GM10847 (cell line): ENCODE results near the gene LIN28B.

ENCODE experiments used
- POLR2A ChIP-seq: IDR thresholded peaks from 2 replicates; pipeline ENCODE4 v1.6.1; 2011; ENCODE audit not compliant: insufficient read length; ENCODE audit errors: extremely low read depth

The LIN28B gene

DNA sequence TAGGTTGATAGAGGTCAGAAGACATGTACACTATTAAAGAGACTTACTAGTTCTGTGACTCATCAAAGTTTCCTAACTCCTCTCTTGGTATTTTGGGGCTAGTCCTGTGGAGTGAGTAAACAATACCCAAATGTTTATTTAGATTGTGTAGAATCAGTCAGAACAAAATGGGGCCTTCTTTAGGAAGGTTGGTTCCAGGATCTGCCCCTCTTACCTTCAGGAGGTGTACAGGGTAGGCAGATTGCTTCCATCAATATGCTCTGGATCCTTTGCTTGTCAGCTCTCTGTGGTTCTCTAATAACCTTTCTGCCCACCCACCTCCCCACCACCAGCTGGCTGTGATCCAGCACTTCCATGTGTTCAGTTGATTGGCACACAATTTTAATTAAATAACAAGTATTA, 115.9 kb downstream of the LIN28B start:
- no peak for TF ChIP-seq POLR2A

DNA sequence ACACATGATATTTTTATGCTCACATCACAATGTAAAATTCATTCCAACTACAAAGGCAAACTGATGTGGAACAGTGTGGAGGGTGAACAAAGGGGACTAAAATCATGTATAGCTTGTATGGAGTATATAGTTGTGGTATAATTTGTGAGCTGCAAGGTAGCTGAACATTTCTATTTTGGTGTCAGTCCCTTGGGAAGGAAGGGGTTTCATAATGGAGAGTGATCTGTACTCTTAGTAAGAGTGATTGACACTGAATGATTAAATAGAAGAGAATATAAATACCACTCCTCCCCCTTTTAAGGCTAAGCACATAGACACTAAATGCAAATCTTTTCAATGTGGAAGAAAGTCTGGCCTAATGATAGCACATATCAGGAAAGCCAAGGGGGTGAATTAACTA, 118.3 kb downstream of the LIN28B start:
- TF ChIP-seq POLR2A = no peak

DNA sequence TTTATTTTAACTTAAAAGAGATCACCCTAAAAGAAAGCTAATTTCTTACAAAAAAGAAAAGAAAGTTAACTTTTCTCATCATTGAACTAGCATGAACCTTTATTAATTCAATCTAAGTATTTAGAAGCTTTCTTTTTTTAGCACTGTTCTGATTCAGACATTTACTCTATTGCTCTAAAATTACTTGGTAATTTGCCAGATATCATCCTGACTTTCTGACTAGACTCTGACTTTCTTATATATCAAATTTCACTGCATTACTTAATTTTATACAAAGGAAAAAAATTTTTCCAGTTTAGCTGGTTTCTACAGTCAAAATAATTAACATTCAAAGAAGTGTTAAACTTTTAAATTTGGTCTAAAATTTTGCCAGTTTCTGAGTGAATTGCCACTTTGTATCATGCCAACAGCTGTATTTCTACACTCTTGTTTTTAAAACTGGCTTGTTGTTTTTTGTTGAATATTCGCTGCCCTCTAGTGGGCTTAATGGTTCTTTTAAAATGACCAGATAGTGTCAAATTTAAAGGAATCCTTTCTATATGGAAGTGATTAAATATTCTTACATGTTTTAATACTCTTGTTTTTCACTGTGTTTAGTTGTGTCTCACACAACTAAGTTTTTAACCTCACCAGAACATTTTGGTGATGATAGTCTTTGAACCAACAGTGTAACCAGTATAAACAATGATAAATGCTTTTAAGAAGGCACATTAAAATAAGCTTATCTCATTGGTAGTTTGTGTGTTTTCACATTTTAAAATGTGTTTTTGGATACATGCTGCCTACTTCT, 120.9 kb downstream of the LIN28B start:
- TF ChIP-seq POLR2A = no peak

DNA sequence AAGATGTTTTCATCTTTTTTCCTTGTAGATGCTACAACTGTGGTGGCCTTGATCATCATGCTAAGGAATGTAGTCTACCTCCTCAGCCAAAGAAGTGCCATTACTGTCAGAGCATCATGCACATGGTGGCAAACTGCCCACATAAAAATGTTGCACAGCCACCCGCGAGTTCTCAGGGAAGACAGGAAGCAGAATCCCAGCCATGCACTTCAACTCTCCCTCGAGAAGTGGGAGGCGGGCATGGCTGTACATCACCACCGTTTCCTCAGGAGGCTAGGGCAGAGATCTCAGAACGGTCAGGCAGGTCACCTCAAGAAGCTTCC, 121.4 kb downstream of the LIN28B start:
- no peak for TF ChIP-seq POLR2A

DNA sequence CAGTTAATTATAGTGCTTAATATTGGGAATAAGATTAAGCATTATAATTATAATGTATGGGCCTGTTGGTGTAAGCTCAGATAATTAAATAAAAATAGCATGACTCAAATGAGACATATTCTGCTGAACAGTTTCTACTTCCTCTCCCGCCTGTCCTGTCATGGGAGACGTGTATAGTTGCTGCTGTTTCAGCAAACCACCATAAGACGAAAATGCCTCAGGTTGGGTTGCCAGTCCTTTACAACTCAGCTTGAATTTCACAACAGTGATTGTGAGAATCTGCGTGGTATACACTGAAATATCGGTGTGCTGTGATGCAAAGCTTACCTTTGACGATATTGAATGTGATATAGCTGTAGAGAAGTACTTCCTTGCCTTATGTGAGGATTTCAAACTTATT, 123.4 kb downstream of the LIN28B start:
- TF ChIP-seq POLR2A = no peak

DNA sequence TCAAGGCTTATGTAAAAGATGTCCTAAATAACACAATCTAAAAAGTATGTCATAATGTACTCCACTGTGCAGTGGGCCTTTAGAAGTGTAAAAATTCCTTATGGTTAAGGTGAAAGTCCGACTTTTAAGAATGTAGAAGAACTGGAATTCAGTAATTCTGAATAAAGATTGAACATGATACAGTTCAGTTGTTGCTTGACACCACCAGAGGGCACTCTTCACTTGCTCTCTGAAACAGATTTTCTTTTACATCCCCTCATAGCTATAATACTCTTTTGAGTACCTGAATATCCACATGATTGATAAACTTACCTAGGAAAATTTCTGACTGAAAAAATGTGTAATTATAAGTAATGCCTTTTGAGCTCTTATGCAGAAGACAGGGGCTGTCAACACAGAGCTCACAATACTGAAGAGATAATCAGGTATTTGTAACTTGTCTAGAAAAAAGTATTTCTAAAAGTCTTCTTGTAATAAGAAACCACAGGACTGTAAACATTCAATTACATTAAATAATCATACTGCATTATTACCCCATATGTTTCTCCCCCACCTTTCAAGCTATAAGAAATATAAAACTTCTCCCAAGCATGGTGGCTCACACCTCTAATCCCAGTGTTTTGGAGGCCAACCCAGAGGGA, 130.8 kb downstream of the LIN28B start:
- no peak for TF ChIP-seq POLR2A

DNA sequence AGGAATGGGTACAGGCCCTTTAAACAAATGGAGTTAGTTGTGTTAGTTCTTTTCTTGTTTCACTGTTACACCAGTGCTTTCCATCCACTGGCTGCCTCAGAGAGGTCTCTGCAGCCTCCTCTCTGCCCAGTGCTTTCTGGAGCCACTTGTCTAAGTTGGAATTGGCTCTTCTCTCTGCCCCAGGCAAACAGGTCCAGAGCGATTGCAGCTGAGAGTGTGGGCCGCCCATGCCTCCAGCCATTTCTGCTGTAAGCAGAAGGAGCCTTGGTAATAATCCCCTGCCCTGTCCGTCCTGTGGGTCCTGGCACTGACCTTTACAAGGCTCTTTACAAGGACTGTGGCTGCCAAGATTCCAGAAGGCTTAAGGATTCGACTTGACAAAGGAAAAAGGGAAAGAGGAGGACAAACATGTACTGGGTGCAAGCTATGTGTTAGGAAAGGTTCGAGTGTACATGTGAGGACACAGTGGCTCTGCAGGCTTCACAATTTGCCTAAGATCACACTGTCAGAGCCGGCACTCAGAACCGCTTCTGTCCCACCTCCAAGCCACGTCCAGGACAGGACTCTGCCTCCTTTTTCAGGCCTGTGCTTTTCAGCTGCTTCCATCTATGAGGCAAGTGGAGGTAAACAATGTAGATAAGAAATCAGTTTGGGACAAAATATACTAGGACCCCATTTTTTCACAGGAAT, 134.4 kb downstream of the LIN28B start:
- TF ChIP-seq POLR2A = no peak

DNA sequence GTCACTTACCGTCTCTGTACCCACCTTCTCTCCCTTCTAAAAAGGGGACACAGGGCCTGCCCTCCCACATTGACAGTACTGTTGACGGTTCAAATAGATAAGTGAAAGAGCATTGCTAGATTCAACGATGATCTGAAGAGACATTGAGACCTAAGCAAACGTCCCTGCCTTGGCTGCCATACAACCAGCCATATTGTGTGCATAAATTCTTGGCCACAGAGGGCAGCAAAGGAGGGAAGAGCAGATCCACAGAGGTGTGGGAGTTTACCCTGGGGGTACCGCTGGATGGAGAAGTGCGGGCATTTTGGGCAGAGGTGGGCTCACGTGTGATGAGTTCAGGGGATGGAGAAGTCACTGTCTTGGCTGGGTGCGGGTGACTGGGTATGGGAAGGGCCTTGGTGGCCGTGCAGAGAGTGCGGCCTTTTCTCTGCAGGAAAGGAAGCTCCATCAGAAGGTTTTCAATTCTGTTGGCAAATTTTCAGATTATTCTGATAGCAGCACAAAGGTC, 137.3 kb downstream of the LIN28B start:
- TF ChIP-seq POLR2A = no peak

DNA sequence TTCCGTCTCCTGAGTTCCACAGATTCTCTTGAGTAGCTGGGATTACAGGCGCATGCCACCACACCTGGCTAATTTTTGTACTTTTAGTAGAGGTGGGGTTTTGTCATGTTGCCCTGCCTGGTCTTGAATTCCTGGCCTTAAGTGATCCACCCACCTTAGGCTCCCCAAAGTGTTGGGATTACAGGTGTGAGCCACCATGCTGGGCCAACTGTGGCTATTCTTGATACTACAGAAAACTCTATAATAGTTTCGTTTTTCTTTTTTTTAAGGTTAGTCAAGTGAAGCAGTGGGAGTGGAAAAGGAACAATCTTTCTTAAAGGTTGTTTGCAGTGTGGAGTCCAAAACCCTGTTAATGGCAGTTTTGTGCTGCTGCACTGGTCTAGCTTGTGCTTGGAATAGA, 138.2 kb downstream of the LIN28B start:
- TF ChIP-seq POLR2A = no peak

DNA sequence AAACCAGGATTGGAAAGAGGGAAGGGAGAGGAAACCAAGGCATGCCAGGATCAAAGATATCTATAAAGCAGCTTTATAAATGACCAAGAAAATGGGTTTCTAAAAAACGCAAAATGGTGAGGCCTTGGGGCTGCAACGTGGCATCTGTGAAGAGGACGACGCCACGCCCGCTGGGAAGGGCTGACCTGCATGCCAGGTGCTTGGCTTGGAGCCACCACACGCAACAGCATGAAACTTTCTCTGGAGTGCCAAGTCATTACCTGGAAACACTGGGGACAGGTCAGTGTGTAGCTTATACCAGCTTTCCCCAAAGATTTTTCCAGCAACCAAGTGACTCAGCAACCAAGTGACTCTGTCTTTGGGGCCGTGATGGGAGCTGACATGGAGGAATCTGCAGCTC, 140.4 kb downstream of the LIN28B start:
- no peak for TF ChIP-seq POLR2A

DNA sequence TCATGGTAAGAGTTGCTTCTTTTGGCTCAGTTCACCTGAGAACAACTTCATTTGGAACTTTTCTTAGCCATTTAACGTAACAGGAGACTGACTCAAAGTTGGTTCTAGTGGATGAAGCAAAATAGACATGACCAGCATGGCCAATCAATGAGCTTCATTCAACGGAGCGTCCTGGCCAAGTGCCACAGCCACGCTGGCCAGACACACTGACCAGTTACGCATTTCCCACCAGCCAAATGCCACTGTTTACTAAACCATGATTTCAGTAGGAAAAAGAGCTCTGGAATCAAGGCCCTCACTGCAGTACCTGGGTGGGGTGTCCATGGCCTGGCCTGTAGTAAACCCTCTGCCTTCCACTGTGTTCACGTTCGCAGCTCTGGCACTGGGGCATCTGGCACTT, 142.5 kb downstream of the LIN28B start:
- TF ChIP-seq POLR2A = no peak

DNA sequence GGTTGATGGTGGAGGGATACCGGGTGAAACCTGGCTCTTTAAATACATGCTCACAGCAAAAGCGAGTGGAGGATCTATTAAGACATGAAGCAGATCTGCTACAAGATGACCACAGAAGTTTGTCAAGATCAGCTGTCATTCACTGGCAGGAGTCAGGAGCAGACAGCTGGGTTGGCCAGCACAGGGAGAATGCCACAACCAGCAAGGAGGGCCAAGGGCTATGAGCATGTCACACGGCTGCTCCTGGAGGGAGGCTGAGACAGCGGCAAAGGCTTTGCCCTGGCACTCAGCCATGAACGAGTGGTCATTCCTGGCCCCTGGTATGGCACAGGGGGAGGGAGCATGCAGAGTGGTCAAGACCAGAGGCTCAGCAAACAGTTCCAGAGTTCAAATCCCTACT, 145.3 kb downstream of the LIN28B start:
- TF ChIP-seq POLR2A = no peak

DNA sequence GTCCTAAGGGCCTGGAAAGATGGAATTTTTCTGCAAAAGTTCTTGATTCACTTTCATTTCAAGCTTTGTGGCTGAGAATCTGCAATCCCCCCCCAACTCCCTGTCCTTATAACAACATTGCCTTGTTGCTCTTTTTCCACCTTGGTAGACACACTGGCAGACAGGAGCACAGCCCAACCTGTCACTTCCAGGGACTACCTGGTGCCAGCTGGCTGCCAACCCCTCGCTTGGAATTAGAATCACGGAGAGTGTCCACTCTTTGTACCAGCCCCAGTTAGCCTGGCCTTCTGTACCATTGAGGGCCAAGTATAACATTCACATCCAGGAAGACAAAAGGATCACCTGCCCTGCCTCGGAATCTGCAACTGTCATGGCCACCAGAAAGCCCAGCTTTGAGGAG, 148.2 kb downstream of the LIN28B start:
- no peak for TF ChIP-seq POLR2A

DNA sequence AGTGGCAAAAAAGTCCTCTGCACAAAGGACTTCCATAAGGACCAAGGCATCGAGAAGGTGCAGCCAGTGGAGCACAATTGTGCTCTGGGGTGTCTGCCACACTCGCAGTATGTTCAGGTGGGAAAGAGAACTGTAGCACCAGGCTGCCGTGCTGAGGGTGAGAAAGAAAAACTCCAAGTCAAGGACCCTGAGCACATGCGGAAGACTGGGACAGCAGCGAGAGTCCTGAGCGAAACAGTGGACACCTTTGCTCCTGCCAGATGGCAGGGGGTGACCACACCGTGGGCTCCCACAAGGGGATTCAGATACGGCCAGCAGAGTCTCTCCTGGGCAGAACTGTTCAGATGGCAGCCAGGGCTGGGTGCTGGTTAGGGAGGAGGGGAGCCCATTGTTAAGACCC, 149.4 kb downstream of the LIN28B start:
- TF ChIP-seq POLR2A = no peak

DNA sequence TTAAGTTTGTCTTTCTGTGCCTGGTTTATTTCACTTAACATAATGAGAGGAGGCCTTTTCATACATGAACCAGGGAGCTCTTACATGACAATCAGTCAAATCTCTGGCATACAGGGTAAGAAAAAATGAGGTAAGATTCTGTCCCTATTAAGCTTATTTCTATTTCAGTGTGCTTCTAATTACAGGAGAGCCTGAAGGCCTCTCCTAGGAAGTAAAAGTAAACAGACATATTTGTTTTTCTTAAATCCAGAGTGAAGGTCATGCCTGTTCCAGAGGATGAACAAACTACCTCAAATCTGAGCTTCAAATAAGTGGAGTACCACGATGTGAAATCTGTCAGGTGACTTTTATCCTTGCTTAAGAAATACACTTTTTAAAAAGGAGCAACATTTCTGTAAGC, 150.3 kb downstream of the LIN28B start:
- TF ChIP-seq POLR2A = no peak

DNA sequence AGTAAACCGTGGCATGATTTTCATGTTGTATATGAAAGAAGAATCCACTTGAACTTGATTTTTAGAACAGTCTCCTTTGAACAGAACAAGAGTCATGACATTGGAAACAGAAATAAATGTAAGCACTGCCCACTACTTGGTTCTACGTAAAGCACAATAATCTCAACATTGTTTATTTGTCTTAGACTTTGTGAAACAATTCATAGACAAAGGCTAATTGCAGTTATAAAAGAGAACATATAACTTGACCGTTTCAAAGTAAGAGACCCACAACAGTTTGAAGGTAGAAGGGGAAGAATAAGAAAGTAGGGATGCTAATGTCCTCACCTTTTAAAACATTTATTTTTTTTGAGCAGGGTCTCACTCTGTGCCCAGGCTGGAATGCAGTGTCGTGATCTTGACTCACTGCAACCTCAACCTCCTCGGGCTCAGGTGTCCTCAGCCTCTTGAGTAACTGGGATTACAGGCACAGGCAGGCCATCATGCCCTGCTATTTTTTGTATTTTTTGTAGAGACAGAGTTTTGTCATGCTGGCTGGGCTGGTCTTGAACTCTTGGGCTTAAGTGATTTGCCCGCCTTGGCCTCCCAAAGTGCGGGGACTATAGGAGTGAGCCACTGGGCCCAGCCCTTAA, 151.8 kb downstream of the LIN28B start:
- no peak for TF ChIP-seq POLR2A
